RPMI8226 (cell line): ENCODE data around the gene ZNF831.

Experiments
- DNase-seq: peaks from one replicate; pipeline ENCODE4 v3.0.0-alpha.2; 2015

ZNF831 gene

GRCh38 chr20:59141818-59142581, 21.6 kb upstream of the ZNF831 start:
- no peak for DNase-seq

GRCh38 chr20:59143326-59143725, 20.3 kb upstream of the ZNF831 start:
- no peak for DNase-seq

- no peak for DNase-seq
These were observed 19.3 kb upstream of the ZNF831 start for GRCh38 chr20:59144179-59144830.

GRCh38 chr20:59144831-59145196, 18.8 kb upstream of the ZNF831 start:
- DNase-seq, result no peak

GRCh38 chr20:59145247-59145923, 18.2 kb upstream of the ZNF831 start:
- no peak for DNase-seq

GRCh38 chr20:59145924-59146779, 17.5 kb upstream of the ZNF831 start:
- DNase-seq, result no peak

GRCh38 chr20:59146780-59147565, 16.6 kb upstream of the ZNF831 start:
- no peak for DNase-seq

GRCh38 chr20:59147586-59147985, 16.0 kb upstream of the ZNF831 start:
- no peak for DNase-seq

GRCh38 chr20:59148701-59149493, 14.7 kb upstream of the ZNF831 start:
- no peak for DNase-seq

GRCh38 chr20:59149678-59150504, 13.7 kb upstream of the ZNF831 start:
- DNase-seq, result no peak

- no peak for DNase-seq
These were observed 12.8 kb upstream of the ZNF831 start for GRCh38 chr20:59150821-59151251.

- no peak for DNase-seq
These were observed 12.2 kb upstream of the ZNF831 start for GRCh38 chr20:59151391-59151790.

GRCh38 chr20:59151820-59152219, 11.8 kb upstream of the ZNF831 start:
- no peak for DNase-seq

- DNase-seq, result no peak
These were observed 10.9 kb upstream of the ZNF831 start for GRCh38 chr20:59152559-59153354.

GRCh38 chr20:59153355-59153681, 10.3 kb upstream of the ZNF831 start:
- no peak for DNase-seq

GRCh38 chr20:59153832-59154231, 9.8 kb upstream of the ZNF831 start:
- no peak for DNase-seq

GRCh38 chr20:59154317-59155013, 9.2 kb upstream of the ZNF831 start:
- DNase-seq, result no peak

- DNase-seq, result no peak
These were observed 6.6 kb upstream of the ZNF831 start for GRCh38 chr20:59157064-59157463.

- DNase-seq, result no peak
These were observed 6.1 kb upstream of the ZNF831 start for GRCh38 chr20:59157531-59157930.
